OCI-LY7 (cell line): Measurements from ENCODE around the gene TBC1D2B. TPM values are rescaled to one million over a fixed set of nuclear protein-coding genes. Genes with fewer than 3 reads are reported as not detected.

Experiments used
- BruUV-seq: library from RNA; stranded (reverse); fragments of 400-500 nt; replicated peaks from 2 replicates; lab custom pipeline; 2021; lab: Mats Ljungman, UMichigan
- CTCF ChIA-PET: fragments of 300-600 bp; sonication (Branson Sonifier 250); formaldehyde crosslinking; loops from one replicate; lab custom pipeline; 2022; ENCODE audit warnings: antibody characterized with exemption; ENCODE audit not compliant: unreplicated experiment; lab: Charles Lee
- POLR2A ChIA-PET: fragments of 300-600 bp; sonication (Branson Sonifier 250); formaldehyde crosslinking; loops from one replicate; lab custom pipeline; 2022; ENCODE audit warnings: antibody characterized with exemption; lab: Charles Lee
- DNase-seq: peaks from one replicate; pipeline ENCODE4 v3.0.0-alpha.2; 2015; ENCODE audit warnings: low spot score
- H2AFZ ChIP-seq: fragments of 200-600 bp; sonication (generic), shearing (Covaris generic); 2 replicates; pipeline ENCODE4 v1.6.1; 2014; ENCODE audit warnings: mild to moderate bottlenecking, antibody characterized with exemption, low read length, moderate library complexity
- H3K27ac ChIP-seq: fragments of 200-600 bp; sonication (generic); 2 replicates; pipeline ENCODE4 v1.5.1; 2014; ENCODE audit warnings: mixed run types, low read depth, mild to moderate bottlenecking, moderate library complexity, low read length, inconsistent platforms; ENCODE audit not compliant: poor library complexity, severe bottlenecking
- H3K36me3 ChIP-seq: fragments of 200-600 bp; sonication (generic); 2 replicates; pipeline ENCODE4 v1.6.1; 2014; ENCODE audit warnings: mild to moderate bottlenecking, antibody characterized with exemption, low read length, moderate library complexity, mixed read lengths; ENCODE audit not compliant: insufficient read depth
- H3K4me1 ChIP-seq: fragments of 200-600 bp; sonication (generic); 2 replicates; pipeline ENCODE4 v1.5.1; 2014; ENCODE audit warnings: mild to moderate bottlenecking, low read length; ENCODE audit not compliant: insufficient read depth, poor library complexity, severe bottlenecking
- H3K4me2 ChIP-seq: fragments of 200-600 bp; sonication (generic); 2 replicates; pipeline ENCODE4 v1.6.1; 2014; ENCODE audit warnings: mild to moderate bottlenecking, low read length
- H3K4me3 ChIP-seq: fragments of 200-600 bp; sonication (generic); 2 replicates; pipeline ENCODE4 v1.5.1; 2014; ENCODE audit warnings: mild to moderate bottlenecking, low read depth, low read length; ENCODE audit not compliant: poor library complexity, severe bottlenecking
- H3K79me2 ChIP-seq: fragments of 200-600 bp; sonication (generic); 2 replicates; pipeline ENCODE4 v1.6.1; 2016; ENCODE audit warnings: low read depth, mild to moderate bottlenecking, low read length, moderate library complexity, mixed read lengths; ENCODE audit not compliant: insufficient read depth
- H3K9me2 ChIP-seq: fragments of 200-600 bp; sonication (generic); 2 replicates; pipeline ENCODE4 v1.6.1; 2016; ENCODE audit warnings: mild to moderate bottlenecking, low read length, mixed read lengths; ENCODE audit not compliant: insufficient read depth
- H3K9me3 ChIP-seq: fragments of 200-600 bp; sonication (generic); 2 replicates; pipeline ENCODE4 v1.6.1; 2014; ENCODE audit warnings: mild to moderate bottlenecking, mixed run types, low read length, mixed read lengths
- H4K20me1 ChIP-seq: fragments of 200-600 bp; sonication (generic); 2 replicates; pipeline ENCODE4 v1.6.1; 2014; ENCODE audit warnings: mild to moderate bottlenecking, antibody characterized with exemption, low read length, moderate library complexity, mixed read lengths; ENCODE audit not compliant: insufficient read depth
- CTCF ChIP-seq: fragments of 200-600 bp; sonication (generic); conservative IDR thresholded peaks from 2 replicates; pipeline ENCODE4 v1.5.1; 2014; ENCODE audit warnings: mild to moderate bottlenecking, antibody characterized with exemption, low read length, moderate library complexity, mixed read lengths
- EZH2phosphoT487 ChIP-seq: fragments of 200-600 bp; sonication (generic); IDR thresholded peaks from 2 replicates; pipeline ENCODE4 v1.6.1; 2018; ENCODE audit warnings: low read depth, borderline replicate concordance, mild to moderate bottlenecking, mixed run types, antibody characterized with exemption, low read length, moderate library complexity, mixed read lengths
- intact Hi-C: fragments of 100-400 bp; cut with micrococcal nuclease; formaldehyde crosslinking; loops from one replicate; pipeline ENCODE4 v1.10.0; 2022; ENCODE audit not compliant: unreplicated experiment
- total RNA-seq, 2 experiments: library from RNA; depleted of rRNA in 1 of 2; stranded (reverse); fragments of >200 nt in 1 of 2; shearing (Covaris generic) in 1 of 2; gene quantifications; 2 replicates each; pipeline ENCODE4 v1.2.3, GENCODE V29; 2014 to 2022

The TBC1D2B gene
- total RNA-seq, 2 experiments from 2014 or later = 30.9 to 41.5 TPM

GRCh38 chr15:78090422-78091063 is 13.0 kb upstream of the TBC1D2B start:
- Histone ChIP-seq H4K20me1 (no peaks in the 10 kb centered on the region), H3K9me2 (no peaks in the 10 kb centered on the region), H3K4me2 (no peak overlapping the region), H3K79me2 (no peaks in the 10 kb centered on the region), H3K9me3 (no peaks in the 10 kb centered on the region), H3K27ac (no peak overlapping the region), H3K4me1 (peaks cover 15% of the 10 kb centered on the region), H3K4me3 (no peak overlapping the region), H3K36me3 (no peaks in the 10 kb centered on the region), H2AFZ (no peak overlapping the region)
- ChIA-PET CTCF (no interaction called here), POLR2A (no interaction called here)
- no peak for TF ChIP-seq EZH2phosphoT487
- TF ChIP-seq CTCF = no peak
- no TSS peak for BruUV-seq
- intact Hi-C loops = no loop called here
- no peak for DNase-seq

- H3K4me1 ChIP-seq = peaks cover 22% of the 10 kb centered on the region
- no peak for TF ChIP-seq CTCF
- no peak for TF ChIP-seq EZH2phosphoT487
- intact Hi-C loops = no loop called here
- no peaks in the 10 kb centered on the region for H4K20me1 ChIP-seq
- CTCF ChIA-PET = no interaction called here
- BruUV-seq = no TSS peak
- H3K27ac ChIP-seq = no peak overlapping the region
- no peak overlapping the region for H2AFZ ChIP-seq
- no peak overlapping the region for H3K4me3 ChIP-seq
- no peaks in the 10 kb centered on the region for H3K9me3 ChIP-seq
- no peak overlapping the region for H3K4me2 ChIP-seq
- no peaks in the 10 kb centered on the region for H3K36me3 ChIP-seq
- DNase-seq = no peak
- POLR2A ChIA-PET = no interaction called here
- H3K9me2 ChIP-seq = no peaks in the 10 kb centered on the region
- no peaks in the 10 kb centered on the region for H3K79me2 ChIP-seq
These were observed 11.2 kb upstream of the TBC1D2B start for GRCh38 chr15:78088773-78089080.

DNA sequence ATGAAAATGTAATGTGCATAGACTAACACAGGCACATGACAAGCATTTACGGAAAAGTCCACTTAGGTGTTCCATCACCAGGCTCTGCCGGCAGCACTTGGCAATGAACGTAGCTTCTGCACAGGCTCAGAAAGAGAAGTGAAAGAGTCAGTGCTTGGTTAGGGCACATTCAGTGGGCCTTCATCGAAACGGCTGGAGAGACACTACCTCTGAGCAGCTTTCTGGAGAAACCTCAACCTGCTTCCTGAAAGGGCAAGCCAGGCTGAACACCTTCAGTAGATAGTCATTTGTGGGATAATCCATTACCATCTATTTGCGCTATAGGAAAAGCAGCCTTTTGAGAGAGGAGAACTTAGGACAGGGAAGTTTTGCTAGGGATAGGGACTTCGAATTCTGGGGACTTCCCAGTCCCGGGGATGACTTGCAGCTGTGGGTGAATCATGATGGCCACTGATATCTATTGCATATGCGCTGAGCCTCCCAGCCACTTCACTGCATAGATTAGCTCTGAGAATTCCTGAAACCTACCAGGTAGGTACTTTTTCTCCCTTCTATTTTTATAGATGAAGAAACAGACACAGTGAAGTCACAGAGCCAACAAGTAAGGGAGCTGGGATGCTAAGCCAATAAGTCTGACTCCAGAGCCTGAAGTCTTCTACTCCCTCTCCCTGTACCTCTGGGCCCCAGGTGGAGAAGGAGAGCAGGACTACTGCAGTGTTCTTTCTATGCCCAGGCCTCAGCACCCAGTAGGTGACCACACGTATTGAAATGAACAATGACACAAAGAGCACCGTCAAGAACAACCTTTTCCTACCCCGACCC is 10.7 kb upstream of the TBC1D2B start:
- intact Hi-C loops = no loop called here
- peak overlapping the region; percentile 13; the same call in 1 of the 2 replicates for H3K4me2 ChIP-seq
- H3K27ac ChIP-seq = no peak overlapping the region
- CTCF ChIA-PET = no interaction called here
- BruUV-seq = no TSS peak
- no peaks in the 10 kb centered on the region for H4K20me1 ChIP-seq
- H3K4me3 ChIP-seq = no peak overlapping the region
- H3K4me1 ChIP-seq = peaks cover 22% of the 10 kb centered on the region
- H3K9me3 ChIP-seq = no peaks in the 10 kb centered on the region
- H3K36me3 ChIP-seq = no peaks in the 10 kb centered on the region
- H2AFZ ChIP-seq = peak overlapping the region; percentile 32; the same call in 1 of the 2 replicates
- peak; percentile 64 for DNase-seq
- H3K79me2 ChIP-seq = no peaks in the 10 kb centered on the region
- TF ChIP-seq CTCF = no peak
- TF ChIP-seq EZH2phosphoT487 = no peak
- no peaks in the 10 kb centered on the region for H3K9me2 ChIP-seq
- POLR2A ChIA-PET = interaction anchor here (0.6 to 1.1 kb wide), 3 partner anchors 9 to 247 kb away, joined by 3 to 4 read pairs (median 3); no protein-coding TSS in a partner anchor
